ENCODE results near the gene TAF1D. TPM values are rescaled to one million over a fixed set of nuclear protein-coding genes. Genes with fewer than 3 reads are reported as not detected.
A peak's percentile ranks its signal among the peaks of the same experiment; 100 is the strongest.

TAF1D gene
- total RNA-seq, 1 donor from 2014 or later = 131 TPM

DNA sequence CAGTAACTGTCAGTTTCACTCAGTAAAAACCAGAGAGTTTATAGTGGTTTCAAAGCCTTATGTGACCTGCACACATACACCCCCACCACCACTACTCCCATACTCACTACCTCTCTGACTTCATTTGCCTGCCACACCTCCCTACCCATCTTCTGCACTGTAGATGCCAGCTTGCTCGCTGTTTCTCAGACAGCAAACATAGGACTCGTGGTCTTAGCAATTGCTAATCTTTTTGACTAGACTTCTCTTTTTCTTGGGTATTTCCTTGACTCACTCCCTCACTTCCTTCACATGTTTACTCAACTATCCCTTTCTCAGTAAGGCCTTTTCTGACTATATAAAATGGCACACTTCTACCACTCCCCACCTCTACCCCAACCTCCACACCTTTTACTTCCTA, 52.1 kb downstream of the TAF1D start:
- H3K9me3 Mint-ChIP-seq (ENCODE audit: unreplicated experiment) = no peaks in the 10 kb centered on the region
- H3K4me3 Mint-ChIP-seq (ENCODE audit: unreplicated experiment) = no peak overlapping the region
- no peak overlapping the region for H3K27ac Mint-ChIP-seq (ENCODE audit: unreplicated experiment)
- TF ChIP-seq, protein P1, sequence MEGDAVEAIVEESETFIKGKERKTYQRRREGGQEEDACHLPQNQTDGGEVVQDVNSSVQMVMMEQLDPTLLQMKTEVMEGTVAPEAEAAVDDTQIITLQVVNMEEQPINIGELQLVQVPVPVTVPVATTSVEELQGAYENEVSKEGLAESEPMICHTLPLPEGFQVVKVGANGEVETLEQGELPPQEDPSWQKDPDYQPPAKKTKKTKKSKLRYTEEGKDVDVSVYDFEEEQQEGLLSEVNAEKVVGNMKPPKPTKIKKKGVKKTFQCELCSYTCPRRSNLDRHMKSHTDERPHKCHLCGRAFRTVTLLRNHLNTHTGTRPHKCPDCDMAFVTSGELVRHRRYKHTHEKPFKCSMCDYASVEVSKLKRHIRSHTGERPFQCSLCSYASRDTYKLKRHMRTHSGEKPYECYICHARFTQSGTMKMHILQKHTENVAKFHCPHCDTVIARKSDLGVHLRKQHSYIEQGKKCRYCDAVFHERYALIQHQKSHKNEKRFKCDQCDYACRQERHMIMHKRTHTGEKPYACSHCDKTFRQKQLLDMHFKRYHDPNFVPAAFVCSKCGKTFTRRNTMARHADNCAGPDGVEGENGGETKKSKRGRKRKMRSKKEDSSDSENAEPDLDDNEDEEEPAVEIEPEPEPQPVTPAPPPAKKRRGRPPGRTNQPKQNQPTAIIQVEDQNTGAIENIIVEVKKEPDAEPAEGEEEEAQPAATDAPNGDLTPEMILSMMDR (IDR thresholded peaks at IDR 0.05; ENCODE audit: unreplicated experiment) = no peak
- no peaks in the 10 kb centered on the region for H3K4me1 Mint-ChIP-seq (ENCODE audit: unreplicated experiment)
- no peaks in the 10 kb centered on the region for H3K27me3 Mint-ChIP-seq (ENCODE audit: unreplicated experiment)
- H3K36me3 Mint-ChIP-seq (ENCODE audit: low read depth, unreplicated experiment) = peaks cover 29% of the 10 kb centered on the region
- no peak for DNase-seq (ENCODE audit: low spot score)

DNA sequence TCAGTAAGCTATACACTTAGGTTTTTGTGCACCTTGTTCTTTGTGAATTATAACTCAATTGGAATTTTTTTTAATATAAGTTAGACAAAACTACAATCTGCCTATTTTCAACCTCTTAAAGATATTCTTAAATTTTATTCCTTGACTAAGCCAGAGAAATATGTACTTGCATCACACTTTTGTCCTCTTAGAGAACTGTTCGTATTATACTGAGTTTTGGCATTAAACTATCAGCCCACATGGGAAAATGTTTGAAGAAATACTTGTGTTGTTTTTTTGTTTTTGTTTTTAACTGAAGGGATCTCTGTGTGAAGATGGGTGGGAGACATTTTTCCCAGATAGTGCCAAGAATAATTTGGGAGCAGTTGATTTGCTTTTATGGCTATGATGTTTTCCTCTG, 54.5 kb downstream of the TAF1D start:
- Mint-ChIP-seq H3K27me3 (ENCODE audit: unreplicated experiment) (no peaks in the 10 kb centered on the region), H3K36me3 (ENCODE audit: low read depth, unreplicated experiment) (peaks cover 35% of the 10 kb centered on the region), H3K4me1 (ENCODE audit: unreplicated experiment) (no peaks in the 10 kb centered on the region), H3K4me3 (ENCODE audit: unreplicated experiment) (no peak overlapping the region), H3K9me3 (ENCODE audit: unreplicated experiment) (no peaks in the 10 kb centered on the region), H3K27ac (ENCODE audit: unreplicated experiment) (no peak overlapping the region)
- DNase-seq (ENCODE audit: low spot score) = no peak
- TF ChIP-seq, protein P1 (IDR thresholded peaks at IDR 0.05; ENCODE audit: unreplicated experiment) = no peak

DNA sequence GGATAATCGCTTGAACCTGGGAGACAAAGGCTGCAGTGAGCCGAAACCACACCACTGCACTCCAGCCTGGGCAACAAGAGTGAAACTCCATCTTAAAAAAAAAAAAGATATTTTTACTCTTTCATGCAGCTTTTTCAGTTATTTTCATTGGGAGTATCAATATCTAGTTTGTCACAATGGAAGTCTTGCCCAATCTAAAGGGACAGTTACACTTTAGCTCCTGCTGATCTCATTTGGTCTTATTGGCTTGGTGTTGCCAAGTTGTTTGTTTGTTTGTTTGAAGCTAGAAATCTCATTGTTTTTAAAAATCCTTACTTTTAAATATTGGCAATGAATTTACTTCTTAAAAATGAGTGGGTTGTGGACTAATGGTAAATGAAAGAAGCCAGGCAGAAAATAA, 55.1 kb downstream of the TAF1D start:
- Mint-ChIP-seq H3K36me3 (ENCODE audit: low read depth, unreplicated experiment) (peaks cover 37% of the 10 kb centered on the region), H3K27ac (ENCODE audit: unreplicated experiment) (no peak overlapping the region)

More for the DNA sequence above, 55.1 kb downstream of the TAF1D start:
- no peaks in the 10 kb centered on the region for H3K9me3 Mint-ChIP-seq (ENCODE audit: unreplicated experiment)
- no peak overlapping the region for H3K4me3 Mint-ChIP-seq (ENCODE audit: unreplicated experiment)
- TF ChIP-seq, protein P1 (IDR thresholded peaks at IDR 0.05; ENCODE audit: unreplicated experiment) = no peak
- no peak for DNase-seq (ENCODE audit: low spot score)
- no peaks in the 10 kb centered on the region for H3K27me3 Mint-ChIP-seq (ENCODE audit: unreplicated experiment)
- no peaks in the 10 kb centered on the region for H3K4me1 Mint-ChIP-seq (ENCODE audit: unreplicated experiment)

Small RNA genes within 50 kb of the gene (microRNA-seq; reads per million reads assigned to microRNA genes)
- gene MIR1304 (ENCODE audit: unreplicated experiment) = 21.7 reads per million, percentile 68 among the genes with 10 or more reads in this experiment

Other genes with a start within 250 kb of the TAF1D start
- 23.7 TPM for gene SMCO4, start 198.1 kb downstream of the TAF1D start, total RNA-seq (ENCODE audit: unreplicated experiment)
- gene CEP295, start 79.8 kb downstream of the TAF1D start, total RNA-seq (ENCODE audit: unreplicated experiment) = 14.8 TPM
- gene C11orf54, start 177 bp upstream of the TAF1D start, total RNA-seq (ENCODE audit: unreplicated experiment) = 23.1 TPM
- 38.7 TPM for gene MED17, start 42.8 kb upstream of the TAF1D start, total RNA-seq (ENCODE audit: unreplicated experiment)
- 0.56 TPM for gene VSTM5, start 109.1 kb upstream of the TAF1D start, total RNA-seq (ENCODE audit: unreplicated experiment)